Large intestine (tissue), 3 donors: ENCODE results near the gene PSTPIP1. TPM values are rescaled to one million over a fixed set of nuclear protein-coding genes. Genes with fewer than 3 reads are reported as not detected.

Experiments used
- DNase-seq, 2 donors: peaks; one replicate each; pipeline versions ENCODE4 v3.0.0 to v3.0.0-alpha.2; 2013
- H3K27ac ChIP-seq: one replicate; pipeline ENCODE4 v1.5.1; 2013; ENCODE audit warnings: low read length
- H3K27me3 ChIP-seq: 2 replicates; pipeline ENCODE4 v1.6.1; 2013; ENCODE audit warnings: low read length; ENCODE audit not compliant: control insufficient read depth, insufficient read depth
- H3K36me3 ChIP-seq: 2 replicates; pipeline ENCODE4 v1.6.1; 2013; ENCODE audit warnings: low read length; ENCODE audit not compliant: control insufficient read depth, insufficient read depth
- H3K4me1 ChIP-seq: one replicate; pipeline ENCODE4 v1.6.1; 2013; ENCODE audit warnings: low read length; ENCODE audit not compliant: control insufficient read depth, insufficient read depth
- H3K4me3 ChIP-seq: one replicate; pipeline ENCODE4 v1.5.1; 2013; ENCODE audit warnings: low read length
- H3K9me3 ChIP-seq: one replicate; pipeline ENCODE4 v1.6.1; 2013; ENCODE audit warnings: mild to moderate bottlenecking, low read depth, low read length, moderate library complexity; ENCODE audit not compliant: control insufficient read depth
- WGBS: methylation state at CpG from one replicate; pipeline ENCODE4 v1.1.5; 2013; ENCODE audit warnings: low lambda C conversion rate; ENCODE audit not compliant: insufficient coverage; 5-methylcytosine and 5-hydroxymethylcytosine counted together
- polyA plus RNA-seq: library from polyadenylated mRNA; unstranded; fragments of 120-200 nt; gene quantifications from one replicate; pipeline ENCODE4 v1.2.1, GENCODE V29; 2013

Gene PSTPIP1
- polyA plus RNA-seq, 1 donor, result 3.1 TPM

GRCh38 chr15:77037388-77038209 lies 42.7 kb downstream of the PSTPIP1 start:
- Histone ChIP-seq H3K4me1 (peaks cover 26% of the 10 kb centered on the region), H3K4me3 (no peak overlapping the region), H3K36me3 (peaks cover 46% of the 10 kb centered on the region), H3K9me3 (peaks cover 7% of the 10 kb centered on the region), H3K27me3 (no peaks in the 10 kb centered on the region), H3K27ac (no peak overlapping the region)
- no CpG with 5 or more reads among the region's 12 CpGs for WGBS
- no peak for DNase-seq

GRCh38 chr15:77038312-77039216 lies 43.6 kb downstream of the PSTPIP1 start:
- Histone ChIP-seq H3K9me3 (peaks cover 7% of the 10 kb centered on the region), H3K27ac (no peak overlapping the region), H3K4me1 (peaks cover 18% of the 10 kb centered on the region), H3K27me3 (no peaks in the 10 kb centered on the region), H3K4me3 (no peak overlapping the region), H3K36me3 (peaks cover 56% of the 10 kb centered on the region)
- no peak for DNase-seq
- no CpG with 5 or more reads among the region's 10 CpGs for WGBS

DNA sequence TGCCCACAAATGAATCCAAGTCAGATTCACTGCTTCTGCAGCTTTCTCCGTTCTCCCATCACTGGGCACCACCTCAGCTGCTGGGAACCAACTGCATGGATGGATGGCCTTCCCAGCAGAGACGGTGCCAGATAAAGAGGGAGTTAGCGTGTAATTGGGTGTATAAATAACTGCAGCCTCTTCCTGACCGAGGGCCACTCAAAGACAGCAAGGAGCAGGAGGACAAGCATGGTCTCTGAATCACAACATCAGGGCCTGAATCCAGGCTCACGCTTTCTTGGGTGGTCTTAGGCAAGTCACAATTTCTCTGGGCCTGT lies 44.2 kb downstream of the PSTPIP1 start:
- Histone ChIP-seq H3K27ac (no peak overlapping the region), H3K36me3 (peaks cover 62% of the 10 kb centered on the region)
- WGBS, result no CpG with 5 or more reads among the region's 5 CpGs

DNA sequence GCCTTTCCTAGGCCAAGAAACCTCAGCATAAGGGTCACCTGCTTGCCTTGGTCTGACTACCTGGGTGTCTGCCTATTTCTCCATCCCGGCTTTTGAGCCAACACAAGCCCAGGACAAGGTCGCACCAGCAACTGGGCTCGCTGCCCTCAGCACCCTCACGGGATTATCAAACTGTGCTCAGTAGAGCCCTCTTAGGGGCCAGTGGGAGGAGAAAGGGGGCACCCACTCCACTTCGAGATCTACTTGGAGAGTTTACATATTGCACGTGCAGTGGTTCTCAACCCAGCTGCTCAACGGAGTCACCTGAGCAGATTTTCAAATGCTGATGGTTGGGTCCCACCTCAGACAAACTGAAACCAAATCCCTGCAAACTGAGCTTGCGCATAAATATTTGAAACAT lies 44.9 kb downstream of the PSTPIP1 start:
- Histone ChIP-seq H3K36me3 (peaks cover 69% of the 10 kb centered on the region), H3K4me3 (no peak overlapping the region), H3K27ac (no peak overlapping the region), H3K27me3 (no peaks in the 10 kb centered on the region), H3K4me1 (peaks cover 6% of the 10 kb centered on the region), H3K9me3 (peaks cover 7% of the 10 kb centered on the region)
- WGBS, result no CpG with 5 or more reads among the region's 8 CpGs
- DNase-seq, result no peak

More for the DNA sequence above, 44.2 kb downstream of the PSTPIP1 start:
- Histone ChIP-seq H3K4me3 (no peak overlapping the region), H3K9me3 (peaks cover 7% of the 10 kb centered on the region), H3K4me1 (peaks cover 13% of the 10 kb centered on the region), H3K27me3 (no peaks in the 10 kb centered on the region)
- no peak for DNase-seq

DNA sequence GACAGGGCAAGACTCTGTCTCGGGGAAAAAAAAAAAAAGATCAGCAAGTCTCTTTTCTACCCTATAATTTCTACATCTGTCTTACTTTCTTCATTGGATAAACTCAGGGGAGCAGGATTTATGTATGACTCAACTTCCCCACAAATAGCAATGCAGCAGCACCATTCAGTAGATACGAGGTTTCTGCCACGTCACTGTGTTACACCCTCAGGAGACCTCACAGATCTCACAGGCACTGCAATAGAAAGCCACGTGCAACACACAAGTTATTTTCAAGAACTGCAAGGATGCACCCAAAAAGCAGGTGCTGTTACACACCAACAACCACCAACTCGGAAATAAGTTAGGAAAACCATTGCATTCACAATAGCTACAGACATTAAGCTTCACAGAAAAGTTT lies 45.7 kb downstream of the PSTPIP1 start:
- Histone ChIP-seq H3K27me3 (no peaks in the 10 kb centered on the region), H3K27ac (no peak overlapping the region), H3K4me1 (peaks cover 3% of the 10 kb centered on the region), H3K36me3 (peaks cover 77% of the 10 kb centered on the region), H3K4me3 (no peak overlapping the region), H3K9me3 (peaks cover 7% of the 10 kb centered on the region)
- no peak for DNase-seq
- no CpG with 5 or more reads among the region's 5 CpGs for WGBS

GRCh38 chr15:77042245-77042919 lies 47.5 kb downstream of the PSTPIP1 start:
- WGBS, result 85% methylated on average over 4 of the region's 8 CpGs
- no peak for DNase-seq
- Histone ChIP-seq H3K4me1 (peaks cover 3% of the 10 kb centered on the region), H3K27ac (no peak overlapping the region), H3K27me3 (no peaks in the 10 kb centered on the region), H3K36me3 (peaks cover 83% of the 10 kb centered on the region), H3K4me3 (no peak overlapping the region), H3K9me3 (peaks cover 6% of the 10 kb centered on the region)

DNA sequence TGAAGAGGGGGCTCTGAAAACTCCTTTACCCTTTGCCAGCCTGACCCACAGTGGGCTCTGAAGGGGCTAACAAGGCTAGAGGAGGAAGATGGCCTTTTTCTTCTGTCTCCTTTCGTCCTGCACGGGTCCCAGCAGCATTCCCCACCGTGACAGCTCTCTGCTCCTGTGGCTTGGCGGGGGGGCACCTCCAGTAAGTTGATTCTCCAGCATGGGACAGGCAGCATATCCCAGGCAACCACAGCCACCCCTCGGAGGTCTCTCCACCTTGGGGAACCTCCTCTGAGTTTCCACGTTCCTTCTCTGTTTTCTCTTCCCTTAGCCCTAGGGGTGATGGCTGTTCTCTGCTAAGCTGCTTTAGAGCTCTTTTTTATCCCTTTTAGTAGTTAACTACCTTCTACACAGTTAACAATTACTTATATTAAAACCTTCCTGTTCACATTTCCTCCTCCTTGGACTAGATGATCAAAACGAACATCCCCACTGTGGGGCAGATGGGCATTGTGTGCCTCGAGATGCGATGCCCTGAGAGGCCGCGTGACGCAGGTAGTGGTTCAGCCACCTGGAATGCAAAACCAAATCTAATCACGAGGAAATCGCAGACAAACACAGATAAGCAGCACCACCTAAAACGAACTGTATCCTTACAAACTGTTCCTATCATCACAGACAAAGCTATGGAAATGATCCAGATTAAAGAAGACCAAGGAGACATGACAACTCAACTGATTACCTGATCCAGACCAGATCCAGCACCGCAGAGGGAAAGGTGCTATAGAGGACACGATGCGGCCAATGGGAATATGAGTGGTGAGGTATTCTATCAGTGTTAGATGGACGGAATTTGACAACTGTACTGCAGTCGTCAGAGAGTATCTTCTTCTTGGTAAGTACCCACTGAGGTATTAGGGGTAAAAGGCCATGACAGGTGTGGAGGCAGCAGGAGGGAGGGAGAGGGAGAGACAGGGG lies 48.3 kb downstream of the PSTPIP1 start:
- Histone ChIP-seq H3K4me1 (peaks cover 3% of the 10 kb centered on the region), H3K36me3 (peaks cover 80% of the 10 kb centered on the region), H3K27ac (no peak overlapping the region), H3K4me3 (no peak overlapping the region), H3K9me3 (no peaks in the 10 kb centered on the region), H3K27me3 (no peaks in the 10 kb centered on the region)
- WGBS, result no CpG with 5 or more reads among the region's 20 CpGs
- no peak for DNase-seq

DNA sequence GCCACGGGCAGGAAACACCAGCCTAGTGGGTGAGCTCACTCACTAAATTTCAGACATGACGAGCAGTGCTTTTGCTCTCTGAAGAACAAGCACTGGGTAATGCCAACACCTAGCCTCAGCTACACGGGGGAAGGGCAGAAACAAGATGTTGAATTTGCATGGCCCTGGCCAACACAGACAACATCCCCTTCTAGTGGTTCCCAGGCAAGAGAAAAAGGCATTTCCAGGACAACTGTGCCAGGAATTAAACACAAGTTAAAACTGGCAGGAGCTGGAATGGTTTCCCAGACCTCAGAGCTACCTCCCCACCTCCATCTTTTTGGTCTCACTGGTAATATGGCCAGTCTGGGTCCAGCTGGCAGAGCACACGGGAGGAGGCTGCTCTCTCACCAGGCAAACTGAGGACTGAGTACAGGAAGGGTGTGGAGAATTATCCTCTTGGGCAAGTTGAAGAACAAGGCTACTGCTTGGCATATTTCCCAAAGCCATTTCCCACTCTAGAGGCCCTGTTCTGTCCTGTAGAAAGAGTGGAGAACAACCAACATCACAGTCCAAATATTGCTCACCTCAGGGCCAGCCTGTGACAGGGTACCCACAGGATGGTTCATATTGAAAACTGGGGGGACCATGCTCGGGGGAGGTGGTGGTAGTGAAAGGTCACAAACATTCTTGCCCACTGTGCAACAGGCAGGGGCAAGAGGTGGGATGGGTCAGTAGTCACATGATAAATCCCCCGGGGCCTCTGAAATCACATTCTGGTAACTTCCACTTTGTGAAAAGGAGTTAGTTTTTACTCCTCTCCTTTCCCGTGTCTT lies 49.5 kb downstream of the PSTPIP1 start:
- Histone ChIP-seq H3K27me3 (no peaks in the 10 kb centered on the region), H3K4me3 (no peak overlapping the region), H3K9me3 (no peaks in the 10 kb centered on the region), H3K36me3 (peaks cover 71% of the 10 kb centered on the region), H3K4me1 (no peaks in the 10 kb centered on the region), H3K27ac (no peak overlapping the region)
- no CpG with 5 or more reads among the region's 7 CpGs for WGBS
- no peak for DNase-seq

- WGBS, result 80% methylated on average over 1 of the region's 1 CpG
- H3K4me1 ChIP-seq, result no peaks in the 10 kb centered on the region
- no peaks in the 10 kb centered on the region for H3K9me3 ChIP-seq
- no peaks in the 10 kb centered on the region for H3K27me3 ChIP-seq
- DNase-seq, result no peak
- H3K4me3 ChIP-seq, result no peak overlapping the region
- no peak overlapping the region for H3K27ac ChIP-seq
- peaks cover 70% of the 10 kb centered on the region for H3K36me3 ChIP-seq
Measured at GRCh38 chr15:77045985-77046384, 51.1 kb downstream of the PSTPIP1 start.
